ENCODE measurements around the gene TRPT1.

The TRPT1 gene

DNA sequence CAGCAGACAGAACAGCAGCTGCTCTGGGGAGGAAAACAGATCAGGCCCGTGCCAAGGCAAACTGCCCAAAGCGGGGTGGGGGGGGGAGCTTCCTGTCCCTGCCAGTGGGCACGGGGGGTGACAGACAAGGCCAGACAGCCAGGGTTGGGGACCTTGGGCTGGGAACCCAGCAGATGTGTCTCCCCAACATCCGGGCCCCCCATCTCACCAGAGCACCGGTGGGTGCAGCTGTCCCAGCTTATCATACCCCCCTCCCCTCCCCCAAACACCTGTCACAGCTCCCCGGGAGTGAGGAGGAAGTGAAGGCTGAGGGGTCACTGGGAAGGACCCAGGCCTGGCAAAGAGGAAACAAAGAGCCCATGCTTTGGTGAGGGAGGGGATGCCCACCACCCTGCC is 19.4 kb upstream of the TRPT1 start:
- Histone ChIP-seq H3K36me3 (ENCODE audit: insufficient read depth, low read length) (peaks cover 21% of the 10 kb centered on the region; the same call in 1 of the 2 replicates), H3K9me3 (ENCODE audit: low read length) (no peaks in the 10 kb centered on the region), H3K9ac (ENCODE audit: low read length) (peak overlapping the region; percentile 91), H3K4me1 (ENCODE audit: insufficient read depth, low read length, severe bottlenecking) (peaks cover 50% of the 10 kb centered on the region), H3K4me3 (ENCODE audit: low read depth, low read length, poor library complexity, severe bottlenecking) (peak overlapping the region; percentile 91), H4K20me1 (ENCODE audit: insufficient read depth, low read length) (no peaks in the 10 kb centered on the region), H2AFZ (ENCODE audit: low read length) (no peak overlapping the region), H3K27me3 (ENCODE audit: insufficient read depth, low read length) (no peaks in the 10 kb centered on the region), H3K9me2 (ENCODE audit: low read depth, low read length) (no peaks in the 10 kb centered on the region), H3K27ac (ENCODE audit: low read depth, low read length, poor library complexity, severe bottlenecking) (peak overlapping the region; percentile 85), H3K79me2 (ENCODE audit: insufficient read depth, low read length) (no peaks in the 10 kb centered on the region; the same call in 1 of the 2 replicates), H3F3A (ENCODE audit: insufficient read depth, low read length) (0 out of 2 replicates have a peak, but pooled peaks cover 3% of the 10 kb centered on the region), H3K4me2 (ENCODE audit: low read length) (peak overlapping the region; percentile 79)
- TF ChIP-seq CTCF (IDR thresholded peaks at IDR 0.05; ENCODE audit: low read length) = no peak
- no peak for TF ChIP-seq EZH2 (IDR thresholded peaks at IDR 0.05; ENCODE audit: borderline replicate concordance, low read length)

DNA sequence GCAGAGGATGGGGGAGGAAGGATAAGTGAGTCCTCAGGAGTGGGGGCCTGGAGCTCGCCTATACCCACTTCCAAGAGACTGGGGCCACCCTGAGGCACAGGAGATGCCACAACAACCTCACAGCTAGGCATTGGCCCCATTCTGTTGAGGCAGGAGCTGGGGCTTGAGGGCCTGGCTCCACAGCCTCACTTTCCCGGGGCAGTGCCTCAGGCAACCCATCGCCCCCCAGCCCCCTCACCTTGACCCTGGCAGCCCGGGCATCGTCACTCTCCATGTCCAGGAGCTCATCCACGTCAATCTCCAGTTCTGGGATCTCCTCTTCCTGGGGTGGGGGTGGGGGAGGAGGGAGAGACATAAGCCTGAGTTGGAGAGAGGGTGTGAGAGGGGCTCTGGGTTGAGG is 19.0 kb upstream of the TRPT1 start:
- H3K27ac ChIP-seq (ENCODE audit: low read depth, low read length, poor library complexity, severe bottlenecking) = peak overlapping the region; percentile 85
- TF ChIP-seq CTCF (IDR thresholded peaks at IDR 0.05; ENCODE audit: low read length) (no peak), EZH2 (IDR thresholded peaks at IDR 0.05; ENCODE audit: borderline replicate concordance, low read length) (no peak)
- no peak overlapping the region for H2AFZ ChIP-seq (ENCODE audit: low read length)
- no peaks in the 10 kb centered on the region for H4K20me1 ChIP-seq (ENCODE audit: insufficient read depth, low read length)
- no peaks in the 10 kb centered on the region for H3K27me3 ChIP-seq (ENCODE audit: insufficient read depth, low read length)
- H3K4me3 ChIP-seq (ENCODE audit: low read depth, low read length, poor library complexity, severe bottlenecking) = peak overlapping the region; percentile 91
- H3K9me3 ChIP-seq (ENCODE audit: low read length) = no peaks in the 10 kb centered on the region
- peak overlapping the region; percentile 79 for H3K4me2 ChIP-seq (ENCODE audit: low read length)
- 0 out of 2 replicates have a peak, but pooled peaks cover 3% of the 10 kb centered on the region for H3F3A ChIP-seq (ENCODE audit: insufficient read depth, low read length)
- peaks cover 21% of the 10 kb centered on the region; the same call in 1 of the 2 replicates for H3K36me3 ChIP-seq (ENCODE audit: insufficient read depth, low read length)
- H3K79me2 ChIP-seq (ENCODE audit: insufficient read depth, low read length) = no peaks in the 10 kb centered on the region; the same call in 1 of the 2 replicates
- peak overlapping the region; percentile 91 for H3K9ac ChIP-seq (ENCODE audit: low read length)
- H3K4me1 ChIP-seq (ENCODE audit: insufficient read depth, low read length, severe bottlenecking) = peaks cover 54% of the 10 kb centered on the region
- H3K9me2 ChIP-seq (ENCODE audit: low read depth, low read length) = no peaks in the 10 kb centered on the region

DNA sequence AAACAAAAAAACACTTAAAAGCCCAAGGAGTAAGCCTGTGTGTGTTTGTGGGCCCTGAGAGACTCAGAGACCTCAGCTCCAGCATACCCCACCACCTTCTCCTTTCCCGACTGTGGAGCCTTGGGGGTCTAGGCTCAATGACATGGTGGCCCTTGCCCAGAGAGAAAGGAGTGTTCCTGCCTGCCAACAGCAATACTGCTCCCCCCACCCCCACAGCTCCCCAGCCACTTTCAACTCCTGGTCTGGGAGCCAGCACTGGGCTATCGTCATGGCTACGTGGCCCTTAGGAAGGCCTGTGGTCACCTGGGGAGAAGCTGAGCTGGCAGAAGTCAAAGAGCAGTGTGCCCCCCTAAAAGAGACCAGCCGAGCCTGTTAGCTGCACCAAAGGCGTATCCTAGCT is 18.1 kb upstream of the TRPT1 start:
- H2AFZ ChIP-seq (ENCODE audit: low read length) = no peak overlapping the region
- H3K4me1 ChIP-seq (ENCODE audit: insufficient read depth, low read length, severe bottlenecking) = peaks cover 62% of the 10 kb centered on the region
- H4K20me1 ChIP-seq (ENCODE audit: insufficient read depth, low read length) = no peaks in the 10 kb centered on the region
- no peak overlapping the region for H3K4me3 ChIP-seq (ENCODE audit: low read depth, low read length, poor library complexity, severe bottlenecking)
- H3K9ac ChIP-seq (ENCODE audit: low read length) = no peak overlapping the region
- H3K36me3 ChIP-seq (ENCODE audit: insufficient read depth, low read length) = peaks cover 22% of the 10 kb centered on the region; the same call in 1 of the 2 replicates
- H3K27me3 ChIP-seq (ENCODE audit: insufficient read depth, low read length) = no peaks in the 10 kb centered on the region
- no peak overlapping the region for H3K4me2 ChIP-seq (ENCODE audit: low read length)
- H3F3A ChIP-seq (ENCODE audit: insufficient read depth, low read length) = peaks cover 4% of the 10 kb centered on the region; the same call in 1 of the 2 replicates
- H3K27ac ChIP-seq (ENCODE audit: low read depth, low read length, poor library complexity, severe bottlenecking) = peak overlapping the region; percentile 73
- H3K9me3 ChIP-seq (ENCODE audit: low read length) = no peaks in the 10 kb centered on the region
- H3K79me2 ChIP-seq (ENCODE audit: insufficient read depth, low read length) = no peaks in the 10 kb centered on the region; the same call in 1 of the 2 replicates
- H3K9me2 ChIP-seq (ENCODE audit: low read depth, low read length) = no peaks in the 10 kb centered on the region
- TF ChIP-seq CTCF (IDR thresholded peaks at IDR 0.05; ENCODE audit: low read length) = no peak
